Measurements from ENCODE around the gene IL2RA. TPM values are rescaled to one million over a fixed set of nuclear protein-coding genes. Genes with fewer than 3 reads are reported as not detected.

Gene IL2RA
- total RNA-seq, 1 experiment from 2014 or later: 0.59 TPM

DNA sequence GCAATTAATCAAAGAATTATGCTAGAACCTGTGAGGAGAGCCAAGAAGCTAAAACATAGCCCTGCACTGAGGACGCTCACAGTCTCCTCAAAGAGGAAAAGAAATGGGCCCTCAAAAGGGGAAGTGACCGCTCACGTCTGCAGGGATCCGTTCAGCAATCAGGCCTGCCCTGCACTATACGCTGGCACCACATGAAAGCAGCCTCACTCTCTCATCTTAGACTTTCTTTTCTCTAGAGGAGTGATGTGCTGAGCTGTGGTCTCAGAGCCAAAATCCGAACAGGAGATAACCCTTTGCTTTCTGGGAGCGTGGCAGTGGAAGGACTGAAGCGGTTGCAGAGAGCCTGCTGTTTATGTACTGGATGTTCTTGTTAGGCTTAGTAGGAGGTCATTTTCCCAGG lies 6.3 kb upstream of the IL2RA start:
- no peaks in the 10 kb centered on the region for H3K36me3 ChIP-seq (ENCODE audit: control insufficient read depth in 1 of 2, insufficient read depth in 2 of 2, low read length in 2 of 2)
- ATAC-seq: no peak
- intact Hi-C loops (cut with micrococcal nuclease): no loop called here
- TF ChIP-seq, protein P1, sequence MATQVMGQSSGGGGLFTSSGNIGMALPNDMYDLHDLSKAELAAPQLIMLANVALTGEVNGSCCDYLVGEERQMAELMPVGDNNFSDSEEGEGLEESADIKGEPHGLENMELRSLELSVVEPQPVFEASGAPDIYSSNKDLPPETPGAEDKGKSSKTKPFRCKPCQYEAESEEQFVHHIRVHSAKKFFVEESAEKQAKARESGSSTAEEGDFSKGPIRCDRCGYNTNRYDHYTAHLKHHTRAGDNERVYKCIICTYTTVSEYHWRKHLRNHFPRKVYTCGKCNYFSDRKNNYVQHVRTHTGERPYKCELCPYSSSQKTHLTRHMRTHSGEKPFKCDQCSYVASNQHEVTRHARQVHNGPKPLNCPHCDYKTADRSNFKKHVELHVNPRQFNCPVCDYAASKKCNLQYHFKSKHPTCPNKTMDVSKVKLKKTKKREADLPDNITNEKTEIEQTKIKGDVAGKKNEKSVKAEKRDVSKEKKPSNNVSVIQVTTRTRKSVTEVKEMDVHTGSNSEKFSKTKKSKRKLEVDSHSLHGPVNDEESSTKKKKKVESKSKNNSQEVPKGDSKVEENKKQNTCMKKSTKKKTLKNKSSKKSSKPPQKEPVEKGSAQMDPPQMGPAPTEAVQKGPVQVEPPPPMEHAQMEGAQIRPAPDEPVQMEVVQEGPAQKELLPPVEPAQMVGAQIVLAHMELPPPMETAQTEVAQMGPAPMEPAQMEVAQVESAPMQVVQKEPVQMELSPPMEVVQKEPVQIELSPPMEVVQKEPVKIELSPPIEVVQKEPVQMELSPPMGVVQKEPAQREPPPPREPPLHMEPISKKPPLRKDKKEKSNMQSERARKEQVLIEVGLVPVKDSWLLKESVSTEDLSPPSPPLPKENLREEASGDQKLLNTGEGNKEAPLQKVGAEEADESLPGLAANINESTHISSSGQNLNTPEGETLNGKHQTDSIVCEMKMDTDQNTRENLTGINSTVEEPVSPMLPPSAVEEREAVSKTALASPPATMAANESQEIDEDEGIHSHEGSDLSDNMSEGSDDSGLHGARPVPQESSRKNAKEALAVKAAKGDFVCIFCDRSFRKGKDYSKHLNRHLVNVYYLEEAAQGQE (IDR thresholded peaks at IDR 0.05; ENCODE audit: low read depth): no peak
- TF ChIP-seq ZNF274 (IDR thresholded peaks at IDR 0.05; ENCODE audit: low read depth, low read length): no peak
- TF ChIP-seq POLR2A (IDR thresholded peaks at IDR 0.05; ENCODE audit: borderline replicate concordance, extremely low read depth, insufficient read depth, insufficient read length): no peak
- no peak for TF ChIP-seq SP1 (IDR thresholded peaks at IDR 0.05; ENCODE audit: low read depth)
- TF ChIP-seq EZH2phosphoT487 (IDR thresholded peaks at IDR 0.05; ENCODE audit: borderline replicate concordance): no peak
- TF ChIP-seq CBX3 (IDR thresholded peaks at IDR 0.05; ENCODE audit: low read depth): no peak
- TF ChIP-seq YY1 (IDR thresholded peaks at IDR 0.05; ENCODE audit: extremely low read depth, insufficient replicate concordance, low read depth, low read length): no peak
- no peak for TF ChIP-seq EGR1 (IDR thresholded peaks at IDR 0.05; ENCODE audit: low read depth)
- TF ChIP-seq RAD21 (IDR thresholded peaks at IDR 0.05; ENCODE audit: low read depth): no peak
- TF ChIP-seq SRF (IDR thresholded peaks at IDR 0.05; ENCODE audit: low read depth): no peak
- TF ChIP-seq, protein P2, sequence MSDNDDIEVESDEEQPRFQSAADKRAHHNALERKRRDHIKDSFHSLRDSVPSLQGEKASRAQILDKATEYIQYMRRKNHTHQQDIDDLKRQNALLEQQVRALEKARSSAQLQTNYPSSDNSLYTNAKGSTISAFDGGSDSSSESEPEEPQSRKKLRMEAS (IDR thresholded peaks at IDR 0.05): no peak
- no peak for TF ChIP-seq TCF7L2 (IDR thresholded peaks at IDR 0.05; ENCODE audit: borderline replicate concordance, extremely low read depth, insufficient read depth, insufficient read length)
- TF ChIP-seq, protein P3, sequence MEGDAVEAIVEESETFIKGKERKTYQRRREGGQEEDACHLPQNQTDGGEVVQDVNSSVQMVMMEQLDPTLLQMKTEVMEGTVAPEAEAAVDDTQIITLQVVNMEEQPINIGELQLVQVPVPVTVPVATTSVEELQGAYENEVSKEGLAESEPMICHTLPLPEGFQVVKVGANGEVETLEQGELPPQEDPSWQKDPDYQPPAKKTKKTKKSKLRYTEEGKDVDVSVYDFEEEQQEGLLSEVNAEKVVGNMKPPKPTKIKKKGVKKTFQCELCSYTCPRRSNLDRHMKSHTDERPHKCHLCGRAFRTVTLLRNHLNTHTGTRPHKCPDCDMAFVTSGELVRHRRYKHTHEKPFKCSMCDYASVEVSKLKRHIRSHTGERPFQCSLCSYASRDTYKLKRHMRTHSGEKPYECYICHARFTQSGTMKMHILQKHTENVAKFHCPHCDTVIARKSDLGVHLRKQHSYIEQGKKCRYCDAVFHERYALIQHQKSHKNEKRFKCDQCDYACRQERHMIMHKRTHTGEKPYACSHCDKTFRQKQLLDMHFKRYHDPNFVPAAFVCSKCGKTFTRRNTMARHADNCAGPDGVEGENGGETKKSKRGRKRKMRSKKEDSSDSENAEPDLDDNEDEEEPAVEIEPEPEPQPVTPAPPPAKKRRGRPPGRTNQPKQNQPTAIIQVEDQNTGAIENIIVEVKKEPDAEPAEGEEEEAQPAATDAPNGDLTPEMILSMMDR (IDR thresholded peaks at IDR 0.05 in 2 of 3, conservative IDR thresholded peaks at IDR 0.05 in 1 of 3; ENCODE audit: borderline replicate concordance in 1 of 3, insufficient read depth in 1 of 3, low read depth in 2 of 3, low read length in 2 of 3): no peak
- TF ChIP-seq, protein P4, sequence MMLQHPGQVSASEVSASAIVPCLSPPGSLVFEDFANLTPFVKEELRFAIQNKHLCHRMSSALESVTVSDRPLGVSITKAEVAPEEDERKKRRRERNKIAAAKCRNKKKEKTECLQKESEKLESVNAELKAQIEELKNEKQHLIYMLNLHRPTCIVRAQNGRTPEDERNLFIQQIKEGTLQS (IDR thresholded peaks at IDR 0.05): no peak
- DNase-seq (ENCODE audit: low read depth, low spot score): no peak
- ChIA-PET POLR2A (no interaction called here), RAD21 (ENCODE audit: low non-redundant PET in 1 of 2, low total read pairs in 2 of 2, uncharacterized antibody in 2 of 2, unreplicated experiment in 2 of 2) (no interaction called here), CTCF (no interaction called here)
- H3K27me3 ChIP-seq (ENCODE audit: insufficient read depth, low read length): peaks cover 22% of the 10 kb centered on the region; the same call in 1 of the 2 replicates
- no peaks in the 10 kb centered on the region for H3K4me1 ChIP-seq (ENCODE audit: control insufficient read depth in 1 of 2, insufficient read depth in 2 of 2, low read length in 2 of 2)
- no peak overlapping the region for H3K4me2 ChIP-seq (ENCODE audit: low read length)
- H2AFZ ChIP-seq (ENCODE audit: low read depth, low read length, poor library complexity, severe bottlenecking): no peak overlapping the region
- no peak overlapping the region for H3K9ac ChIP-seq (ENCODE audit: low read length)
- H4K20me1 ChIP-seq (ENCODE audit: insufficient read depth): no peaks in the 10 kb centered on the region
- H3K27ac ChIP-seq (ENCODE audit: low read depth, low read length): no peak overlapping the region
- H3K9me3 ChIP-seq (ENCODE audit: control insufficient read depth in 1 of 2, insufficient read depth in 1 of 2, low read depth in 1 of 2, low read length in 2 of 2): no peaks in the 10 kb centered on the region
- BruUV-seq (replicated peaks): no TSS peak
- H3K9me2 ChIP-seq (ENCODE audit: insufficient read depth): no peaks in the 10 kb centered on the region
- no peak overlapping the region for H3K4me3 ChIP-seq (replicated peaks in 1 of 2; ENCODE audit: low read depth in 1 of 2, low read length in 2 of 2)
- no peaks in the 10 kb centered on the region for H3K79me2 ChIP-seq (ENCODE audit: insufficient read depth, low read length)

All from HCT116 (cell line).